ENCODE results near the gene MRPL18. TPM values are rescaled to one million over a fixed set of nuclear protein-coding genes. Genes with fewer than 3 reads are reported as not detected.
A peak's percentile ranks its signal among the peaks of the same experiment; 100 is the strongest.
"Not testable (repeated sequence)": the region's sequence is repeated elsewhere in the genome, so short reads cannot be mapped to it uniquely, and the experiment has no call there.

Gene MRPL18
- total RNA-seq, 1 donor from 2014 or later, result 47.2 TPM

- peak; percentile 17 for DNase-seq (ENCODE audit: low spot score)
These were observed 26.5 kb downstream of the MRPL18 start for GRCh38 chr6:159816775-159817174.

DNA sequence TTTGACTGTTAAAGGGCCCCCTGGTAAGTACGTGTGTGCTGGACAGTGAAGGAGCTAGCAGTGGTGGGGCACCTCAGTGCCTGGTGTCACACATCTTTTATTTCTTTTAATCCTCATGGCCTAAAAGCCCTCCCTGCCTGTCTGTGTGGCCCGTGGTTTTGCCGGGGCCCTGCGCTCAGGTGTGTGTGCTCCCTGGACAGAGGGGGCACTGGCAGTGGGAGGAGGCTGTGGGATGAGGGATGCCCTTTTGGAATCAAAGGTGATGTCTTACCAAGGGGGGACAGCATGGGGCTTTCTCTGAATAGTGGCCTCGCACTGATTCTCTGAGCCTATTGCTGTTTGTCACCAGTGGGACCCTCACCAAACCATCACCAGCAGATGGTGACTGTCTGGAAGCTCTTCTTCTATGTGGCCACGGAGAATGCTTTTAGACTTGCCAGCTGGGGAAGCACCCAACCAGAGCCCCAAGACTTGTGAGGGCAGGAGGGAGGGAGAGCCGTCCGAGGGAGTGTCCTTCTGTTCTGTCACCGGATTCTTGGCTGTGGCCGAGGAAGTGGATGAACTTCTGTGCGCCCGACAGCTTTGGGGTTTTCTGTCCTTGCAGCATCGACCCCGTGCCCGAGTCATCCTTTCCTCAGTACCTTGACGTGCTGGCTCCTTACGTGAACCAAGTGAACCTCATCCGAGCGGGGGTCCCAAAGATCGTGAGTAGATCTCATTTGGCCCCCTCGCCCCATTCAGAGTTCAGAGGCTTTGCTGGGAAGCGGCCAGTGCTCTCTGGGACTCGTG is 27.9 kb downstream of the MRPL18 start:
- DNase-seq (ENCODE audit: low spot score), result no peak

DNA sequence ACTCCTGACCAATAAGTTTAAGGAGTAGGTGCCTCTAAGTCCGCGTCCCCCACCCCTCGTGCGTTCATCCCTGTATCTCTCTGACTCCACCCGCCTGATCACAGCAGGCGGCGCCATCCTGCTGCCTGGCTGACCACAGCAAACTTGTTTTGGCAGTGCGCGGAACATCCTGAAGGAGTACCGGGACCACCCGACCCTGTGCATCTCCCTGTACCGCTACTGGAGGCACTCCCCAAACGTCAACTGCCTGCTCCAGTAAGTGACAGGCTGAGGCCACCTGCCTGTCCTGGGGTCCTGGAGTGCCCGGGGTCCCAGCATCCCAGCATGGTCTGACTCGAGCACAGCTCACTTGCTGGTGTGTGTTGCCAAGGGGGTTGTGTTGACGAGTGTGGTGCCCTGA is 28.8 kb downstream of the MRPL18 start:
- no peak for DNase-seq (ENCODE audit: low spot score)

DNA sequence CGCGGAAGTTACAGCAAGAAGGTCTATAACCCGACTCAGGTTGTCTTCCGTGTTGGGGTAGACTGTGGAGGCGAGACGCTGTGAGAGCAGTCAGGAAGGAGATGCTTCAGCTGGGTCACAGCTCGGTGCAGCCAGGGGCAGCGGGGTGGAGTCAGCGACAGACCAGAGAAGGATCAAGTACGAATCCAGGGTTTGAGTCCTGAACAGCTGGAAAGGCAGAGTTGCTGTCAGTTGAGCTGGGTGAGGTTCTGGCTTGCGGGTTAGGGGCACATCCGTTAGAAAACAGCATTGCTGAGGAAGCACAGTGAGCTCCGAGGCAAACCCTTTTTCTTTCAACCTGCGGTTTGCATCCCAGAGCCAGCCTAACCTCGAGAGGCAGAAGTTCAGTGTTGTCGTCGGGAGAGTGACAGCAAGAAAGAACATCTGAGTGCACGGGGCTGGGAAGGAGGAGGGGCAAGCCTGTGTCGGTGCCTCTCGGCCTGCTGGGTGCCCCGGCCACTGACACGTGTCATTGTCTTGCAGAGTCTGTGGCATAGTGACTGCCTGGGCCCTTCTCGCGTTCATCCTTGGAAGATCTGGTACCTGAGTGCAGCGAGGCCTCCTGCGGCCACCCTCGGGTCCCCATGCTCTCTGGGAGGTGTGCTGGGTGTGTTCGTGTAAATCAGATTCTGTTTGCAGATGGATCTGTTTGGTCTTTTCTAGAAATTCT is 29.8 kb downstream of the MRPL18 start:
- peak; percentile 28 for DNase-seq (ENCODE audit: low spot score)

DNA sequence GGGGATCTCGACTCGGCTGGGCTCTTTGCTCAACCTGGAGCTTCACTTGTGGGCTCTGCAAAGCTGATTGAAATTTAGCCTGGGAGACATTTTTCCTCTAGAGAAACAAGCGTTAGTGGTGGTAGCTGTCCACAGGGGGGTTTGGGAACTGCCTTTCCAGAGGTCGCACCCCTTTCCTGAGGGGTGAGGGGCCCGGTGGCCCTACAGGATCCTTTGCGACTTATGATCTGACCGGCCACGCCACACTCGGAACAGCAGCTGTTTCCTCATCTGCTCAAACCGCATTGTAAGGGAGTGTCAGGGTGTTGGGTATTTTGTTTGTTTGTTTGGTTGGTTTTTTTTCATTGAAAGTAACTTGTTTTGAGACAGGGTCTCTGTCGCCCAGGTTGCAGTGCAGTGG is 30.9 kb downstream of the MRPL18 start:
- DNase-seq (ENCODE audit: low spot score), result no peak

GRCh38 chr6:159821726-159822125 is 31.5 kb downstream of the MRPL18 start:
- no peak for DNase-seq (ENCODE audit: low spot score)

GRCh38 chr6:159823953-159824352 is 33.7 kb downstream of the MRPL18 start:
- no peak for DNase-seq (ENCODE audit: low spot score)

- DNase-seq (ENCODE audit: low spot score), result not testable (repeated sequence)
These were observed 34.4 kb downstream of the MRPL18 start for GRCh38 chr6:159824690-159825089.

DNA sequence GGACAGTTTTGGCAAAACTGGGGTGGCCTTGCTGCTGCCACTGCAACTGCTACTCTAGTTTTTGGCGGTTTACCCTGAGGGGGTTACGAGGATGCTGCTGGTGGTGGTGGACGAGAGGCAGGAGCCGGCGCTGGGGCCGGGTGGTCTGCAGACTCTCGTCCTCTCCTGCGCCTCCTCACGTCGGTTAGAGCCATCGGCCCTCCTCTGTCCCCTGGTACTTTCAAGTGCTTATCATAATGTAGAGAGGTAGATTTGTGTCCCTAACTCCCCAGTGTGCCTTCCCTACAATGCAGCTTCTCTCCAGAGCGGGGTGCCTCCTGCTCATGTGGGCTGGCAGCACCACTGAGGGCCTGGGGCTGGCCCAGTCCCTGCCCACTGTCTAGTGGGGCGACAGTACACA is 35.7 kb downstream of the MRPL18 start:
- no peak for DNase-seq (ENCODE audit: low spot score)

- no peak for DNase-seq (ENCODE audit: low spot score)
These were observed 36.8 kb downstream of the MRPL18 start for GRCh38 chr6:159826968-159827647.

DNA sequence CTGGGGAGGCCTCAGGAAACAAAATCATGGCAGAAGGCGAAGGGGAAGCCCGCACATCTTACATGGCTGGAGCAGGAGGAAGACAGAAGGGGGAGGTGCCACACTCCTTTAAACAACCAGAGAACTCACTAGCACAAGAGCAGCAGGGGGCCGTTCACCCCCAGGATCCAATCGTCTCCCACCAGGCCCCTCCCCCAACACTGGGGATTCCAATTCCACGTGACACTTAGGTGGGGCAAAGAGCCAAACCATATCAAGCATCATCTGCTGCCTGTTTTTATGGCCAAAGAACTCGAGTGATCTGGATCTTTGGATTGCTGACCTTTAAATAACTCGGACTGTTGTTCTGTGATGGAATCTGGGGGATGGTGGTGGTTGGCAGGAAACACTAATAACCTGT is 37.8 kb downstream of the MRPL18 start:
- DNase-seq (ENCODE audit: low spot score), result no peak

- no peak for DNase-seq (ENCODE audit: low spot score)
These were observed 39.3 kb downstream of the MRPL18 start for GRCh38 chr6:159829526-159829925.

- peak; percentile 63 for DNase-seq (ENCODE audit: low spot score)
These were observed 40.5 kb downstream of the MRPL18 start for GRCh38 chr6:159830501-159831372.

- no peak for DNase-seq (ENCODE audit: low spot score)
These were observed 41.1 kb downstream of the MRPL18 start for GRCh38 chr6:159831373-159831679.

DNA sequence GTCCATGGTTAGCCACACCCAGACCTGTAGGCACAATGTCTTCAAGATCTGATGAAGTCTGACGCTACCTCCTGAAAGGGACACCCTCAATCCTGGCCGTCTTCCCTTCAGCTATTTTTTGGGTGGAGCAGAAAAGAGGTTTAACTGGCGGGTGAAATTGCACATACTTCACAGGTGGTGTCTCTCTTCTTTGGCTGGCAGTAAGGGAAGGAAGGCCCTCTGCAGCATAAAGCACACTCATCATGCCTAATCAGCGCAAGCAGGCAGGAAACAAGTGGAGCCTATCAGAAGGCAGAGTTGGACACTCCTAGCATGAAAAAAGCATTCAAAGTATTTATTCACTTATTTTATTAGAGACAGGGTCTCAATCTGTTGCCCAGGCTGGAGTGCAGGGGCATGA is 42.7 kb downstream of the MRPL18 start:
- no peak for DNase-seq (ENCODE audit: low spot score)

- peak; percentile 64 for DNase-seq (ENCODE audit: low spot score)
These were observed 43.3 kb downstream of the MRPL18 start for GRCh38 chr6:159833556-159833955.

- no peak for DNase-seq (ENCODE audit: low spot score)
These were observed 43.8 kb downstream of the MRPL18 start for GRCh38 chr6:159833997-159834603.

DNA sequence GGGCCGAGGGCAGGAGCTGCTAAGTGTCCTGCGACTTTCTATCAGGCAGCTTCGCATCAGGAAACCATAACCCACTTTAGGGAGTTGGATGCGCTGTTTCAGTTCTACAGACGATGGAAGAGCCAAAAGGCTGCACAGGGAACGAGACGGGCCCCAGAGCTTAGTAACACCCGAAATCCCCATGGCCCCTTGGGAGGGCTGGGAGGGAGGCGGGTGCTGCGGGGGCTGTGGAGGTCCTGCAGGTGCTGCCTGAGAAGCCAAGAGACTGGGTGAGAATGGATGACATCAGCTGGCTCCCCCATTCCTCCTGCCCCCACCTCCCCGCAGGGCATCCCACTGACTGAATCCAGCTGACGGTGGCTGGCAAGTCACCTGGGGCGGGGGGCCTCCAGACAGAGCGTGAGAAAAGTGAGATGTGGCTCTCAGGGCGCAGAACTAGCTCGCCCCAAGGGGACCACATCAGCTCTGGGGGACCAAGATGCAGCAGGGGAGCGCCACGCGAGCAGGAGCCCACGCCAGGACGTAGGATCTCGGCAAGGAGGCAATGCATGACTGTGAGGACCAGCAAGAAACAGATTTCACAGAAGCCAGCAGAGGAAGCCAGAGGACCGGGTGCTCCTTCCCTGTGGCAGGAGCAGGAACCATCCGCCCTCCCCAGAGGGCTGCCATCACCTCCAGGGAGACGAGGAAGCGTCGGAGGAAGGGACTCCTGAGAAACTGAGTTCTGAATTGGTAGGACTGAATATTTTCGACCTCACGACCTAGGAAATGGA is 46.6 kb downstream of the MRPL18 start:
- no peak for DNase-seq (ENCODE audit: low spot score)

GRCh38 chr6:159837511-159837910 is 47.2 kb downstream of the MRPL18 start:
- DNase-seq (ENCODE audit: low spot score), result no peak

GRCh38 chr6:159838020-159838744 is 47.9 kb downstream of the MRPL18 start:
- peak; percentile 24 for DNase-seq (ENCODE audit: low spot score)

Measured in umbilical cord (tissue), 2 donors.